CD4-positive, alpha-beta T cell treated with Interleukin-17A for 4 hours (primary cell): ENCODE data around the gene SPRY4.
"Not testable (repeated sequence)": the region's sequence is repeated elsewhere in the genome, so short reads cannot be mapped to it uniquely, and the experiment has no call there.

ENCODE experiments used
- DNase-seq: peaks from one replicate; pipeline ENCODE4 v3.0.0-alpha.2; 2020; ENCODE audit warnings: mixed read lengths

SPRY4 gene

GRCh38 chr5:142292249-142292648, 32.6 kb downstream of the SPRY4 start:
- DNase-seq = no peak

DNA sequence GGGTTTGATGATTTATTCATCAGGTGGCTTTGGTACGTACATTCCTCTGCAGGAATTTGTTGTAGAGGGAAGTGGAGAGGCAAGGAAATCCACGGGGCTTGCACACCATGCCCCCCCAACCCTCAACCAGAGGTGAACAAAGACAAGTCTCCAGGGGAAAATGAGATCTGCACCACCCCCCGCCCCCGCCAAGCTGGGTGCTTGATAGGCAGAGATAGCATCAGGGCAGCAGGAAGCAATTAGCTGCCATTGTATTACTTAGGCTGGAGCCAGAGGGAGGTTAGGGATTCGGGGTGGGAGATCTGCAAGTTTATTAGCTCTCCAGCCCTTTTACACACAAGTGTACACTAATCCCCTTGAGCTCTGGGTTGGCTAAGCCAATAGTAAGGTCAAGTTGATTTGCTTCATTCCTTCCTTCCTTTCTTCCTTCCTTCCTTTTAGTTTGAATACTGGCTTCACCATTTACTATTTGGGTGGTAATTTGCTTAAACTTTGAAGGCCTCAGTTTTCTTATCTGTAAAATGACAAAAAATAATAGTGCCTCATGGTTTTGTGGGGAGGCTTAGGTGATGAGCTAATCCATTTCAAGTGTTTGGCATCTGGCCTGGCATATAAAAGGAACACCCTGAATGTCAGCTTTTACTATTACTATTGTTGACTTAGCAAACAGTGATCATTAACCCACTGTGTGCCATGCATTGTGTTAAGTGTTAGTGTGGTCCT, 34.1 kb downstream of the SPRY4 start:
- no peak for DNase-seq

GRCh38 chr5:142289708-142290576, 34.9 kb downstream of the SPRY4 start:
- DNase-seq = no peak

DNA sequence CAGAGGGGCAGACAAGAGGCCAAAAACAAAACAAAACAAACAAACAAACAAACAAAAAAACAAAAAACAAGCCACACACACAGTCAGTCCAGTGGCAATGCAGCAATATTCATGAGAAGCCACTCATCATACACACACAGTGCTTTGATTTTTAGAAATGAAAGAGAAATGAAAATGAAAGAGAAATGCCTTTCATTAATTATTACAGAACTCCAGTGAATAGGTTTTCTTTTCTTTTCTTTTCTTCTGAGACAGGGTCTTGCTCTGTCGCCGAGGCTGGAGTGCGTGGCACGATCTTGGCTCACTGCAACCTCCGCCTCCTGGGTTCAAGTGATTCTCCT, 36.9 kb downstream of the SPRY4 start:
- no peak for DNase-seq

DNA sequence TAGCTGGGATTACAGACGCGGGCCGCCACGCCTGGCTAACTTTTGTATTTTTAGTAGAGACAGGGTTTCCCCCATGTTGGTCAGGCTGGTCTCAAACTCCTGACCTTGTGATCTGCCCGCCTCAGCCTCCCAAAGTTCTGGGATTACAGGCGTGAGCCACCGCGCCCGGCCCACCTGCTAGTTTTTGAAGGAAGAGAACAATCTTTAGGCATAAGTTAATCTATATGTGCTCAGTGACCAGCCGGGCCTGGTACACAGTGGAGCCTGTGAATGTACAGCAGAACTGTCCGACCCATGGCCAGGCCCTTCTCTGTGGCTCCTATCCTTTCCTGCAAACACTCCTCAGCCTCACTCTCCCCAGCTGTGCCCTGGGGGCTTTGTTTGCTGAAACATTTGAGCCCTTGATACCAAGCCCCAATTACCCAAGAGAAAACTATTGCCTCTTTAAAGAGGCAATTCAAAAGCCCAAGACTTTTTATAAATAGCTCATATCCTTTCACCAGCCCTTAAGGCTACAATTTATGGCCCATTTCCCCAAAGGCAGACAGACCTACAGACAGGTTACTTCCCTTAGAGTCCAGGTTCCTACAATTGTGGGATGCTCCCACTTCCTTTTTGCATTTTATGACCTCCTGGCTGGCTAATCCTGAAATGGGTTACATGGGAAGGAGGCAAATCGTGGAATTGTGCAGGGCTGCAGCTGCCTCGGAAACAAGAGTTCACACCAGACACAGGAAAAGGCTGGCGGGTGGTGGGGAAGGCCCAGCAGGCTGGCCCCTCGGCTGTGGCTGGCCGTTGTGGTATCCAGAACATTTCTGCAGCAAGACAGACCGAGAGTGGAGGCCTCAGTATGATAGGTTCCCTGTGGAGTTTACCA, 37.5 kb downstream of the SPRY4 start:
- DNase-seq = no peak

GRCh38 chr5:142286111-142286510, 38.7 kb downstream of the SPRY4 start:
- no peak for DNase-seq

DNA sequence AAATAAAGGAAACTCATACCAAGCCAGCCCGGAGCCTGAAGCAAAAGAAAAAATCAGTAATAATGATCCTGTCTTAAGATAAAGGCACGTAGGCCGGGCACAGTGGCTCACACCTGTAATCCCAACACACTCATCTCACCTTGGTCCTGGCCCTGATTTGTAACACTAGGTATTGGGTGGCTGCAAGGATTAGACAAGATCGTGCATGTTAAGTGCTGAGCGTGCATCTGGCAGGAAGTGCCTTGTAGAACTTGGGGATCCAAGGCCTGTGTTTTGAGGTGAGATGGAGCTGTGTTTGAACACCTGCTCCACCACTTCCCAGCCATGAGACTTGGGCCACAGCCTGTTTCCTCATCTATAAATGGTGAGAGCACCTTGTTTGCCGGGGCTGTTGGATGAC, 41.5 kb downstream of the SPRY4 start:
- DNase-seq = no peak

DNA sequence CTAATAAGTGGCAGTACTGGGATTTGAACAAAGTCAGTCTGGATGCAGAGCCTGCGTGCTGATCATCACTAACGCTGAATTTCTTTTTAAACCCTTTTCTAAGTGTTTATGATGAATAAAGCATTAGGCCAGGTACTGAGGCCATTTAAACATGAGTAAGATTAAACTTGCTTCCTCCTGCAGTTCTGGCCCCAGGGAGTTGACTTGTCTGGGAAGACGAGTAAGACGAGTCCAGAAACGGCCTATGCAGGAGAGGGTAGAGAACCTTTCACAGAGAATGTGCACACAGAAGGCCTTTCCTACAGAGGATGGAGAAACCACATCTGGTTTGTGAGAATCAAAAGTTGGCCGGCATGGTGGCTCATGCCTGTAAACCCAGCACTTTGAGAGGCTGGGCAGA, 42.9 kb downstream of the SPRY4 start:
- no peak for DNase-seq

GRCh38 chr5:142281008-142281367, 43.8 kb downstream of the SPRY4 start:
- no peak for DNase-seq

DNA sequence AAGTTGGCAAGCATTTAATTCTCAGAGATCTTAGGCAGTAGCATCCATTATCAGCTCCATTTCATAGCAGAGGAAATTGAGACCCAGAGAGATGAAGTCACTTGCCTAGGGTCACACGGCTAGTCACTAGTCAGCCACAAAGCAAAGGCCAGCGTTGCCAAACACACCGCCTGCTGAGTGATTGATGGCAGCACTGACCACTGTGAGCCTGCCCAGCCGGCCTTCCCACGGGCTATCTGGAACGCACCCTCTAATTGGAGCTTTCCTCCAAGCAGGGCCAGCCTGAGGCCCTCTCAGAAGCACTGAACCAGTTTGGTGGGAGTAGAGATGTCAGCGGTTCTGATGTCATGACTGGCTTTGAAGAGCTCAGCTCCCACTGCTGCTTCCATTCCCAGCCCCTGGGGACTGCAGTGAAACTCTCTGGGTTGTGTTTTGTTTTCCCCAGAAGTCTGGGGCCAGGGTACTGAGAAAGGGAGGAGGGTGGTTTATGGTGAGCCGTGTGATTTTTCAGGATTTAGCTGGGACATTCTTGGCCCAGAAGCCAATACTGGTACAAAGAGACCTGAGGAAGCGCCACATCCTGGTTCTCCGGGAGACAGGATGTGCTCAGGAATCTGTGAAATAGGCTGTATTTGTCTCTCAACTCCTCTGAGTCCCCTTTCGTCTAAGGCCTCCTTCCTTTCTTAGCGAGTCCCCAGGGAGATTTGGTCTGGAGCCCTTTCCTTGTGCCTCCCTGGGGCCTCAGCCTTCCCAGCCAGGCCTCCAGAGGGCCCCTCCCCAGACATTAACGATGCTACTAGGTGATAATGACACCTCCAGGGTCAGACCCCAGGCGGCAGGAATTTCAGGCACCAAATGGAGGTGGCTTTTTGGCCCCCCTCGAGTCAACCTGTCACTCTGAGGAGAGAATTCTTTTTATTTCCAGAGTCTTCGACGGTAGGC, 44.5 kb downstream of the SPRY4 start:
- no peak for DNase-seq

DNA sequence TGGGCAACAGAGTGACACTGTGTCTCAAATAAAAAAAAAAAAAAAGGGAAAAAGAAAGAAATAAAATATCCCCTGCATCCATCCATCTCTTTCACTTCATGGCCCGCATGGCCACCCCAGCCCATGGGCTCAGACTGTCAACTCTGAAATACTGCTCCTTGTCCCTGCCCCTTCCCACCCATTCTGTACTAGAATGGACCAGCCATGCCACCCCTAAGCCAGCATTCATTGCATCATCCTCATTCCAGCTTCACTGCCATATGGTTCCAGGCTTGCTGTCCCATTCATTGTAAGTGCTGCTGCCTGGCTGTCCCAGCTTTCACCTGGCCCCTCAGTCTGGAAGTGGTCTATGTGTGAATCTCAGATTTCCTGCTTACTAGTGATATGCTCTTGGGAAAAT, 46.2 kb downstream of the SPRY4 start:
- DNase-seq = no peak

DNA sequence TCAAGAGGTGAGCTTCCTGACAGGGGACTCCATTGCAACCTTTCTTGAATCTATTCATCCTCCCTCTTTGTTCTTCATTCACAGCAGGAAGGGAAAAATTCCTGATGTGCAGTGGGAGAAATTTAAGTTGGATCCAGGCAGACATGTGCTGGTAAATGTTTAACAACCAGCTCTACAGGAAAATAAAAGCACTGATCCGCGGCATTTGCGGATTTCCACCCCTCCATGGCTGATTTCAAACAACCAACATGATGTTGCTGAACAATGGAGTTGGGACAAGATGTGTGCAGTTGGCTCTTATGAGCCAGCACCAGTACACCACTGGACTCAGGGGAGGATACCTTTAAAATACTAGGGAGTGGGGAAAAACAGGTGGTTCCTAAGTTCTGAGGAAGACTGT, 47.0 kb downstream of the SPRY4 start:
- DNase-seq = no peak

DNA sequence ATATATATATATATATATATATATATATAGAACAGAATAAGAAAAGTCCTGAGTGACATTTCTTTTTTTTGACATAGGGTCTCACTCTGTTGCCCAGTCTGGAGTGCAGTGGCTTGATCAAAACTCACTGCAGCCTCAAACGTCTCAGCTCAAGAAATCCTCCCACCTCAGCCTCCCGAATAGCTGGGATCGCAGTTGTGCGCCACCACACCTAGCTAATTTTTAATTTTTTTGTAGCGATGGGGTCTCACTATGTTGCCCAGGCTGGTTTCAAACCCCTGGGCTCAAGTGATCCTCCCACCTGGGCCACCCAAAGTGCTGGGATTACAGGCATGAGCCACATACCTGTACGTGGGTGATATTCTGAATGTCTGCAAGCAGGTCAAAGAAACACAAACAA, 48.3 kb downstream of the SPRY4 start:
- no peak for DNase-seq

GRCh38 chr5:142275496-142275895, 49.3 kb downstream of the SPRY4 start:
- no peak for DNase-seq

GRCh38 chr5:142272596-142272995, 52.2 kb downstream of the SPRY4 start:
- DNase-seq = not testable (repeated sequence)

DNA sequence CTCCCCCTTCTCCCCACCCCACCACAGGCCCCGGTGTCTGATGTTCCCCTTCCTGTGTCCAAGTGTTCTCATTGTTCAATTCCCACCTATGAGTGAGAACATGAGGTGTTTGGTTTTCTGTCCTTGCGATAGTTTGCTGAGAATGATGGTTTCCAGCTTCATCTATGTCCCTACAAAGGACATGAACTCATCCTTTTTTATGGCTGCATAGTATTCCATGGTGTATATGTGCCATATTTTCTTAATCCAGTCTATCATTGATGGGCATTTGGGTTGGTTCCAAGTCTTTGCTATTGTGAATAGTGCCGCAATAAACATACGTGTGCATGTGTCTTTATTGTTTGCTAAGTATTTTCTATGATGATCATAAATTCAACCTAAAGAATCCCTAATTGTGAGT, 60.7 kb downstream of the SPRY4 start:
- not testable (repeated sequence) for DNase-seq

DNA sequence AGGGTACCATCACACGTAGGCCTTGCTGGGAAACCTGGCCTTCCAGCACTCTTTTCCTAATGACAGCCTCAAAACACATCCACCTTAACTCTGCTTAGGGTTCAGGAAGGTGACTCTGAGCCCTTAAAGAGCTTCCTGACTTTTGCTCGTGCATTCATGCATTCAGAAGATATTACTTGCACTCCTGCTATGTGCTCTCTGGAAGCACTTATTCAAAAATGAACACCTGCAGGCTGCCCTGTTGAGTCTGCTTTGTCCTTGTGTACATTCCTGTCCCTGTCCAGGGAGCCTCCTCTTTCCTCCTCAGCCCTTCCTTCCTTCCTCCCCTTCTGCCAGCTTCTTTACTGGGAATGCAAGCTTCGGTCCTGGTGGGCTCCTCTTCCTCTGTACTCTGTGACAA, 61.5 kb downstream of the SPRY4 start:
- DNase-seq = no peak

GRCh38 chr5:142262683-142263082, 62.1 kb downstream of the SPRY4 start:
- no peak for DNase-seq
